Measurements from ENCODE around the gene TPRA1. TPM values are rescaled to one million over a fixed set of nuclear protein-coding genes. Genes with fewer than 3 reads are reported as not detected.

The TPRA1 gene
- total and polyA plus RNA-seq, 2 donors (not counting 1 experiment from before 2014, with no cell fraction given): 17.5 to 47.4 TPM

DNA sequence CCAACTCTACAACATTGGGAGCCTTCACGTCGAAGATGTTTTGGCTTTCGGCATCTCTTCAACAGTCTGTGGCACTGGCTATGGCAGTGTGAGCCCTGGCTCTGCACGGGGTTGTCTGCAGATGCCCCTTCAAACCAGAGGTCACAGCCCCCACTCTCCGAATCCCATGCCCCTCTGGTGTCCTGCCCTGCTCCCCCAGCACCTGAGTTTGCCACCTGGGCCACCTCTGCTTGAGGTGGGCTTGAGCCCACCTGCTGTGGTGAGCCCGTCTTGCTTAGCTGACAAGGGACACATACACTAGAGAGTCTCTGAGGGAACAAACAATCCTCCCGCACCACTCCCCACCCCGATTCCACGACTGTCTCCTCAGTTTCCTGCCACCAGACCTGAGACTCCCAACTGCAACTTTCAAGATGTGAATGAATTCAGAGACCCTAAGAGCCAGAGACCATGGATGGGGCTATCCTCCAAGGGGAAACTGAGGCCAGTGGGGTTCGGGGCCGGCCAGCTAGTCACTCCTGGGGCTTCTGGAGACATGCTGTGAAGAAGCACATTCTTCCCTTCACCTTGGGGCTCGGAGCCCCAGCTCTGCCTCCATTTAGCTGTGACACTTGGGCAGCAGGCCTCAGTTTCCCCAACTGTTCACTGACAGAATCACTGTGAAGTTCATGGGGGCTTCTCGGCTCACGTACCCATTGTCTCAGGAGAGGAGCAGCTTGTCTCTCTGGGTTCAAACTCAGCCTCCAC lies 44.6 kb downstream of the TPRA1 start:
- Histone ChIP-seq H3K9ac (ENCODE audit: insufficient read depth, low read length) (no peak overlapping the region), H3K79me2 (ENCODE audit: control insufficient read depth, insufficient read depth, low read length) (no peaks in the 10 kb centered on the region), H3K4me2 (ENCODE audit: extremely low read depth, insufficient read depth, low read length) (no peak overlapping the region), H3K27me3 (ENCODE audit: control insufficient read depth, insufficient read depth, low read length) (no peaks in the 10 kb centered on the region), H3K4me3 (replicated peaks in 1 of 4; ENCODE audit: control extremely low read depth in 1 of 4, insufficient read depth in 1 of 4, low read depth in 3 of 4, low read length in 4 of 4) (no peak overlapping the region), H3K9me3 (ENCODE audit: control insufficient read depth, insufficient read depth, low read depth, low read length) (no peaks in the 10 kb centered on the region), H4K20me1 (ENCODE audit: control insufficient read depth, extremely low read depth, insufficient read depth, low read length) (no peaks in the 10 kb centered on the region), H2AFZ (ENCODE audit: low read length) (no peak overlapping the region), H3K27ac (ENCODE audit: insufficient read depth, low read length) (no peak overlapping the region), H3K4me1 (ENCODE audit: control insufficient read depth, extremely low read depth, insufficient read depth, low read length) (no peaks in the 10 kb centered on the region), H3K36me3 (ENCODE audit: control insufficient read depth, insufficient read depth, low read length) (no peaks in the 10 kb centered on the region)
- TF ChIP-seq, protein P1, sequence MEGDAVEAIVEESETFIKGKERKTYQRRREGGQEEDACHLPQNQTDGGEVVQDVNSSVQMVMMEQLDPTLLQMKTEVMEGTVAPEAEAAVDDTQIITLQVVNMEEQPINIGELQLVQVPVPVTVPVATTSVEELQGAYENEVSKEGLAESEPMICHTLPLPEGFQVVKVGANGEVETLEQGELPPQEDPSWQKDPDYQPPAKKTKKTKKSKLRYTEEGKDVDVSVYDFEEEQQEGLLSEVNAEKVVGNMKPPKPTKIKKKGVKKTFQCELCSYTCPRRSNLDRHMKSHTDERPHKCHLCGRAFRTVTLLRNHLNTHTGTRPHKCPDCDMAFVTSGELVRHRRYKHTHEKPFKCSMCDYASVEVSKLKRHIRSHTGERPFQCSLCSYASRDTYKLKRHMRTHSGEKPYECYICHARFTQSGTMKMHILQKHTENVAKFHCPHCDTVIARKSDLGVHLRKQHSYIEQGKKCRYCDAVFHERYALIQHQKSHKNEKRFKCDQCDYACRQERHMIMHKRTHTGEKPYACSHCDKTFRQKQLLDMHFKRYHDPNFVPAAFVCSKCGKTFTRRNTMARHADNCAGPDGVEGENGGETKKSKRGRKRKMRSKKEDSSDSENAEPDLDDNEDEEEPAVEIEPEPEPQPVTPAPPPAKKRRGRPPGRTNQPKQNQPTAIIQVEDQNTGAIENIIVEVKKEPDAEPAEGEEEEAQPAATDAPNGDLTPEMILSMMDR (conservative IDR thresholded peaks at IDR 0.05 in 1 of 2, IDR thresholded peaks at IDR 0.05 in 1 of 2; ENCODE audit: low read depth in 1 of 2, low read length in 2 of 2): no peak
- no peak for TF ChIP-seq EZH2 (IDR thresholded peaks at IDR 0.05; ENCODE audit: low read length, missing control alignments)
- DNase-seq (ENCODE audit: low read depth in 2 of 2): no peak

DNA sequence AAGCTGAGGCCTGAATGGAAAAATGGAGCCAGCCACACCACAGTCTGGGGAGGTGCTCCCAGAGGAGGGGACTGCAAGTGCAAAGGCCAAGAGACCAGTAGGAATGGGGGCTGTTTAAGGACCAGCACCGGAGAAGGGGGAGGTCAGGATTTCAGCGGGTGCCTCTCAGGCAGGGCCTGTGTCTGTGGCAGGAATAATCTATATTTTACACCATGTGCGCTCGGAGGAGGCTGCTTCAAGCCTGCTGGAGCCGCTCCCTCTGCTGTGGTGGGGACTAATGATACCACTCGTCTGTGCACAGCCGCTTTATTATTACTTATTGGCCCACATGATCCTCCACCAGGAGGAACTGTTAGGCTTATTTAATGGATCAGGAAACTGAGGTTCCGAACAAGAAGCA lies 45.3 kb downstream of the TPRA1 start:
- H2AFZ ChIP-seq (ENCODE audit: low read length): no peak overlapping the region
- H3K36me3 ChIP-seq (ENCODE audit: control insufficient read depth, insufficient read depth, low read length): no peaks in the 10 kb centered on the region
- H3K4me2 ChIP-seq (ENCODE audit: extremely low read depth, insufficient read depth, low read length): no peak overlapping the region
- H3K27me3 ChIP-seq (ENCODE audit: control insufficient read depth, insufficient read depth, low read length): no peaks in the 10 kb centered on the region
- H3K4me3 ChIP-seq (replicated peaks in 1 of 4; ENCODE audit: control extremely low read depth in 1 of 4, insufficient read depth in 1 of 4, low read depth in 3 of 4, low read length in 4 of 4): no peak overlapping the region
- no peaks in the 10 kb centered on the region for H3K9me3 ChIP-seq (ENCODE audit: control insufficient read depth, insufficient read depth, low read depth, low read length)
- H4K20me1 ChIP-seq (ENCODE audit: control insufficient read depth, extremely low read depth, insufficient read depth, low read length): no peaks in the 10 kb centered on the region
- TF ChIP-seq, protein P1 (conservative IDR thresholded peaks at IDR 0.05 in 1 of 2, IDR thresholded peaks at IDR 0.05 in 1 of 2; ENCODE audit: low read depth in 1 of 2, low read length in 2 of 2): no peak
- no peak overlapping the region for H3K9ac ChIP-seq (ENCODE audit: insufficient read depth, low read length)
- no peaks in the 10 kb centered on the region for H3K79me2 ChIP-seq (ENCODE audit: control insufficient read depth, insufficient read depth, low read length)
- DNase-seq (ENCODE audit: low read depth in 2 of 2): no peak
- H3K4me1 ChIP-seq (ENCODE audit: control insufficient read depth, extremely low read depth, insufficient read depth, low read length): no peaks in the 10 kb centered on the region
- H3K27ac ChIP-seq (ENCODE audit: insufficient read depth, low read length): no peak overlapping the region

DNA sequence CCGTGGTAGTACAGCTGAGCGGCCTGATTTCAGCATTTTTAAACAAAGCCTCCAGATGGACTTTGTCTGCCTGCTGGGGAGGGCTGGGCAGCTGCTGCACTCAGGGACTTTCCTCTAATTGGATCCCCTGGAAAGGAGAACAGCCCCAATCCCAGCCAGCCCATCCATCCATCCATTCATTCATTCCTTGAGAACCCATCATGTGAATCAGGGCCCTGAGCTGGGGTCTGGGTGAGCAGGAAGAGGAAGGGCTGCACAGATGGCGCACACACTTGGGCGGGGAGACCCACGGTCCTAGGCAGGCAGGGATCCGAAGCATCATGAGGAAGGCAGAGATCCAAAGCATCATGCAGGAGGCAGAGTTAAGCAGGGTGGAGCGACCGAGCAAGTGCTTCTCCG lies 45.7 kb downstream of the TPRA1 start:
- no peaks in the 10 kb centered on the region for H3K36me3 ChIP-seq (ENCODE audit: control insufficient read depth, insufficient read depth, low read length)
- no peaks in the 10 kb centered on the region for H3K4me1 ChIP-seq (ENCODE audit: control insufficient read depth, extremely low read depth, insufficient read depth, low read length)
- no peaks in the 10 kb centered on the region for H3K79me2 ChIP-seq (ENCODE audit: control insufficient read depth, insufficient read depth, low read length)
- no peaks in the 10 kb centered on the region for H4K20me1 ChIP-seq (ENCODE audit: control insufficient read depth, extremely low read depth, insufficient read depth, low read length)
- H3K9me3 ChIP-seq (ENCODE audit: control insufficient read depth, insufficient read depth, low read depth, low read length): no peaks in the 10 kb centered on the region
- DNase-seq (ENCODE audit: low read depth in 2 of 2): no peak
- H3K4me2 ChIP-seq (ENCODE audit: extremely low read depth, insufficient read depth, low read length): no peak overlapping the region
- no peaks in the 10 kb centered on the region for H3K27me3 ChIP-seq (ENCODE audit: control insufficient read depth, insufficient read depth, low read length)
- no peak overlapping the region for H3K27ac ChIP-seq (ENCODE audit: insufficient read depth, low read length)
- H3K9ac ChIP-seq (ENCODE audit: insufficient read depth, low read length): no peak overlapping the region
- TF ChIP-seq, protein P1 (conservative IDR thresholded peaks at IDR 0.05 in 1 of 2, IDR thresholded peaks at IDR 0.05 in 1 of 2; ENCODE audit: low read depth in 1 of 2, low read length in 2 of 2): no peak
- TF ChIP-seq EZH2 (IDR thresholded peaks at IDR 0.05; ENCODE audit: low read length, missing control alignments): no peak
- H3K4me3 ChIP-seq (replicated peaks in 1 of 4; ENCODE audit: control extremely low read depth in 1 of 4, insufficient read depth in 1 of 4, low read depth in 3 of 4, low read length in 4 of 4): no peak overlapping the region
- no peak overlapping the region for H2AFZ ChIP-seq (ENCODE audit: low read length)
